Activated CD8-positive, alpha-beta memory T cell treated with anti-CD3 and anti-CD28 coated beads, Interleukin-2, amount 50 U/mL, for 4 hours (primary cell): ENCODE measurements around the gene BTBD1.
A peak's percentile ranks its signal among the peaks of the same experiment; 100 is the strongest.

Source experiments
- DNase-seq: peaks from one replicate; pipeline ENCODE4 v3.0.0-alpha.2; 2020

BTBD1 gene

GRCh38 chr15:82985688-82986441 lies 81.2 kb downstream of the BTBD1 start, which contains the start of gene RAMAC:
TSS of gene RAMAC (plus strand) at chr15:82986210. CDS start at chr15:82989019, 2,809 bp downstream.
- DNase-seq: peak; percentile 89

- DNase-seq: no peak
Measured at GRCh38 chr15:82980981-82981380, 86.1 kb downstream of the BTBD1 start.

- DNase-seq: no peak
Measured at GRCh38 chr15:82979726-82980125, 87.3 kb downstream of the BTBD1 start.

DNA sequence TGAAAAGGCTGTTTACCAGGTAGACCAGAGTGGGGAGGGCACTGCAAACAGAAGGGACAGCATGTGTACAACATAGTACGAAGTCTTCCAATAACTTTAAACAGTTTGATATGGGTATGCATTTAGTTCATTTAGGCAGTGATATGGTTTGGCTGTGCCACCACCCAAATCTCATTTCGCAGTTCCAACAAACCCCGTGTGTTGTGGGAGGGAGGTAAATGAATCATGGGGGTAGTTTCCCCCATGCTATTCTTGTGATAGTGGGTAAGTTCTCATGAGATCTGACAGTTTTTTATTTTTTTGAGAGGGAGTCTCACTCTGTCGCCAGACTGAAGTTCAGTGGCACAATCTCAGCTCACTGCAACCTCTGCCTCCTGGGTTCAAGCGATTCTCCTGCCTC lies 88.6 kb downstream of the BTBD1 start:
- DNase-seq: no peak

- no peak for DNase-seq
Measured at GRCh38 chr15:82977076-82977475, 90.0 kb downstream of the BTBD1 start.

- DNase-seq: no peak
Measured at GRCh38 chr15:82972990-82973389, 94.1 kb downstream of the BTBD1 start.

- no peak for DNase-seq
Measured at GRCh38 chr15:82971218-82971984, 95.7 kb downstream of the BTBD1 start.

- no peak for DNase-seq
Measured at GRCh38 chr15:82970696-82971095, 96.4 kb downstream of the BTBD1 start.

- DNase-seq: no peak
Measured at GRCh38 chr15:82970078-82970686, 96.9 kb downstream of the BTBD1 start.

- DNase-seq: no peak
Measured at GRCh38 chr15:82969353-82969752, 97.7 kb downstream of the BTBD1 start.

DNA sequence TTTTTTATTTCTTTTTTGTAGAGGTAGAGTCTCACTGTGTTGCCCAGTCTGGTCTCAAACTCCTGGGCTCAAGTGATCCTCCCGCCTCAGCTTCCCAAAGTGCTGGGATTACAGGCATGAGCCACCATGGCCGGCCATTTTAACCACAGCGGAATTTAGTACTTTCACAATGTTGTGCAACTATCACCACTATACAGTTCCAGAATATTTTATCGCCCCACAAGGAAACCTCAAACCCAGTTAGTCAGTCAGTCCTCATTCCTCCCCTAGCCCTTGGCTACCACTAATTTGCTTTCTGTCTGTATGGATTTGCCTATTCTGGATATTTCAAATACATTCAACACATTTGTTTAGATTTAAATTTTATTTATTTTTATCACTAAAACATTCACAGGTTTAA lies 99.0 kb downstream of the BTBD1 start:
- DNase-seq: no peak

DNA sequence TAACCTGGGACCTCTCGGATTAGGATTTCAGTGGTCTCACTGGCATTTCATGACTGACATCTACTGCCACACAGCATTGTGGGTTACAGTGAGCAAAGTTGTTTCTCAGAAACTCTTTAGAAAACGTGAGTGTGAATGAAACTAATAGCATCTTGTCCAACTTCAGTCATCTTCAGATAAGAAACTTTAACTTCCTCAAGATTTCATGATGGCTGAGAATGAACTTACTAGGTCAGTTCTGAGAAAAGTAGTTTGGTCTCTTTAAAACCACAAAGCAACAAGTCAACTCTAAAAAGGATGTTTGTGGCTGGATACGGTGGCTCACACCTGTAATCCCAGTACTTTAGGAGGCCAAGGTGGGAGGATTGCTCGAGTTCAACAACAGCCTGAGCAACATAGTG lies 100.4 kb downstream of the BTBD1 start:
- no peak for DNase-seq
